HepG2 (cell line): Measurements from ENCODE around the gene PPP2R2B.

Experiments used
- CTCF ChIP-seq: sonication (generic); formaldehyde crosslinking; IDR thresholded peaks from 2 replicates; pipeline ENCODE4 v1.5.0; 2020; ENCODE audit warnings: mild to moderate bottlenecking, missing genetic modification reagents, moderate library complexity
- FOSL1 ChIP-seq: sonication (generic); formaldehyde crosslinking; IDR thresholded peaks from 2 replicates; pipeline ENCODE4 v1.9.0; 2021; ENCODE audit warnings: missing genetic modification reagents, borderline replicate concordance
- FOXP4 ChIP-seq: sonication (generic); formaldehyde crosslinking; IDR thresholded peaks from 2 replicates; pipeline ENCODE4 v1.4.0; 2020; ENCODE audit warnings: missing genetic modification reagents
- GABPA ChIP-seq, 2 experiments: IDR thresholded peaks; 2 replicates each; pipeline ENCODE4 v1.6.1; 2011 to 2016; ENCODE audit warnings: low read depth in 2 of 2, low read length in 1 of 2, missing biosample characterization in 1 of 2, missing genetic modification characterization in 1 of 2
- KAT7 ChIP-seq: IDR thresholded peaks from 2 replicates; pipeline ENCODE4 v1.6.1; 2018; ENCODE audit warnings: borderline replicate concordance, missing compliant biosample characterization
- MAX ChIP-seq: IDR thresholded peaks from 2 replicates; pipeline ENCODE4 v1.6.1; 2012; ENCODE audit warnings: inconsistent platforms
- MAZ ChIP-seq, 2 experiments: sonication (generic) in 1 of 2; formaldehyde crosslinking in 1 of 2; IDR thresholded peaks; 2 replicates each; pipeline versions ENCODE4 v1.5.0 to v1.6.1; 2012 to 2020; ENCODE audit warnings: low read depth in 2 of 2, mild to moderate bottlenecking in 2 of 2, borderline replicate concordance in 1 of 2, improper control_type of control experiment in 1 of 2, low read length in 1 of 2, missing genetic modification reagents in 1 of 2, moderate library complexity in 1 of 2
- TFAP4 ChIP-seq: sonication (generic); IDR thresholded peaks from 2 replicates; pipeline ENCODE4 v1.6.1; 2016; ENCODE audit warnings: low read depth, borderline replicate concordance
- THRA ChIP-seq: sonication (generic); formaldehyde crosslinking; IDR thresholded peaks from 2 replicates; pipeline ENCODE4 v1.4.0; 2020; ENCODE audit warnings: missing genetic modification reagents, borderline replicate concordance
- ZBTB2 ChIP-seq: sonication (generic); formaldehyde crosslinking; IDR thresholded peaks from 2 replicates; pipeline ENCODE4 v1.8.0; 2022; ENCODE audit warnings: low read depth, missing genetic modification reagents
- ZBTB7A ChIP-seq: sonication (generic); formaldehyde crosslinking; IDR thresholded peaks from 2 replicates; pipeline ENCODE4 v1.8.0; 2022; ENCODE audit warnings: mild to moderate bottlenecking, missing genetic modification reagents
- ZNF772 ChIP-seq: sonication (generic); formaldehyde crosslinking; IDR thresholded peaks from 2 replicates; pipeline ENCODE4 v1.5.0; 2020; ENCODE audit warnings: mild to moderate bottlenecking, missing genetic modification reagents

- TF ChIP-seq MAX (no peak), ZBTB7A (no peak), FOXP4 (CRISPR knock-in tag) (no peak), FOSL1 (no peak), KAT7 (CRISPR knock-in tag) (no peak), GABPA (IDR thresholded peaks at IDR 0.05; ENCODE audit: low read depth, low read length) (no peak), GABPA (CRISPR knock-in tag; IDR thresholded peaks at IDR 0.05; ENCODE audit: low read depth) (no peak), CTCF (CRISPR knock-in tag) (no peak), THRA (CRISPR knock-in tag) (no peak), MAZ (IDR thresholded peaks at IDR 0.05; ENCODE audit: borderline replicate concordance, low read depth, low read length) (no peak), MAZ (CRISPR knock-in tag; IDR thresholded peaks at IDR 0.05; ENCODE audit: low read depth) (no peak), TFAP4 (no peak), ZNF772 (CRISPR knock-in tag) (no peak), ZBTB2 (no peak)
Observed at GRCh38 chr5:146770546-146770945, 108.0 kb downstream of the PPP2R2B start.
